Panc1 (cell line): ENCODE data around the gene NOC2L. TPM values are rescaled to one million over a fixed set of nuclear protein-coding genes. Genes with fewer than 3 reads are reported as not detected.
A peak's percentile ranks its signal among the peaks of the same experiment; 100 is the strongest.
"Not testable (repeated sequence)": the region's sequence is repeated elsewhere in the genome, so short reads cannot be mapped to it uniquely, and the experiment has no call there.

Source experiments
- ATAC-seq: fragments of 200-7000 bp; cut with Tn5 transposase; 2 replicates; pipeline ENCODE4 v1.9.1; 2020; ENCODE audit warnings: mild to moderate bottlenecking, moderate library complexity
- BruUV-seq: library from RNA; stranded (reverse); fragments of 400-500 nt; replicated peaks from 2 replicates; lab custom pipeline; 2021; lab: Mats Ljungman, UMichigan
- CTCF ChIA-PET: fragments of 300-600 bp; sonication (Branson Sonifier 250); formaldehyde crosslinking; loops from one replicate; lab custom pipeline; 2022; ENCODE audit warnings: antibody characterized with exemption; lab: Charles Lee
- POLR2A ChIA-PET: fragments of 300-600 bp; sonication (Branson Sonifier 250); formaldehyde crosslinking; loops from one replicate; lab custom pipeline; 2022; ENCODE audit warnings: antibody characterized with exemption; lab: Charles Lee
- DNase-seq: peaks from one replicate; pipeline ENCODE4 v3.0.0-alpha.2; 2010; ENCODE audit warnings: low read depth, low spot score
- H3K27ac ChIP-seq: 2 replicates; pipeline ENCODE4 v1.5.1; 2011; ENCODE audit warnings: mild to moderate bottlenecking, low read length, inconsistent platforms
- H3K27me3 ChIP-seq: fragments of 200-500 bp; sonication (Bioruptor generic); 2 replicates; pipeline ENCODE4 v1.6.0; 2014; ENCODE audit warnings: low read length, inconsistent platforms; ENCODE audit not compliant: control insufficient read depth, insufficient read depth
- H3K36me3 ChIP-seq: fragments of 200-500 bp; sonication (Bioruptor generic); 2 replicates; pipeline ENCODE4 v1.5.1; 2014; ENCODE audit warnings: inconsistent platforms, mild to moderate bottlenecking, low read length, moderate library complexity; ENCODE audit not compliant: control insufficient read depth, insufficient read depth
- H3K4me1 ChIP-seq: 2 replicates; pipeline ENCODE4 v1.5.1; 2011; ENCODE audit warnings: inconsistent platforms, mild to moderate bottlenecking, low read length, moderate library complexity; ENCODE audit not compliant: control insufficient read depth, insufficient read depth
- H3K4me3 ChIP-seq, 2 experiments: 2 replicates each; pipeline ENCODE4 v1.5.1; 2011 to 2012; ENCODE audit warnings: low read depth in 2 of 2, low read length in 2 of 2, mild to moderate bottlenecking in 2 of 2, inconsistent platforms in 1 of 2, moderate library complexity in 1 of 2
- H3K9me3 ChIP-seq: fragments of 200-500 bp; sonication (Bioruptor generic); 2 replicates; pipeline ENCODE4 v1.5.1; 2014; ENCODE audit warnings: low read depth, mild to moderate bottlenecking, inconsistent platforms, low read length, moderate library complexity; ENCODE audit not compliant: control insufficient read depth, insufficient read depth
- POLR2AphosphoS5 ChIP-seq: IDR thresholded peaks from 2 replicates; pipeline ENCODE4 v1.6.1; 2012; ENCODE audit warnings: mild to moderate bottlenecking, low read depth, low read length, moderate library complexity
- SIN3A ChIP-seq: IDR thresholded peaks from 2 replicates; pipeline ENCODE4 v1.6.1; 2012; ENCODE audit warnings: low read depth, mild to moderate bottlenecking, low read length, moderate library complexity, borderline replicate concordance; ENCODE audit not compliant: insufficient read depth
- TCF7L2 ChIP-seq: IDR thresholded peaks from 2 replicates; pipeline ENCODE4 v1.6.1; 2011; ENCODE audit warnings: mild to moderate bottlenecking, low read depth, low read length, inconsistent platforms
- in situ Hi-C: cut with HindIII; loops from 2 replicates; pipeline ENCODE4 v1.10.0; 2016; ENCODE audit warnings: low sequenced_read_pairs, low pct_unique_long_range_greater_than_20kb
- intact Hi-C: fragments of 100-400 bp; cut with micrococcal nuclease; formaldehyde crosslinking; loops from one replicate; pipeline ENCODE4 v1.10.0; 2022; ENCODE audit not compliant: unreplicated experiment
- total RNA-seq: library from RNA; stranded (reverse); gene quantifications from one replicate; pipeline ENCODE4 v1.2.1, GENCODE V29; 2021; ENCODE audit not compliant: unreplicated experiment
- TF ChIP-seq, protein P1 (sequence below), 2 experiments: IDR thresholded peaks; 2 replicates each; pipeline ENCODE4 v1.6.1; 2011 to 2012; ENCODE audit warnings: low read depth in 2 of 2, control low read depth in 1 of 2, low read length in 1 of 2, mild to moderate bottlenecking in 1 of 2, moderate library complexity in 1 of 2; ENCODE audit not compliant: insufficient read depth in 1 of 2
- TF ChIP-seq, protein P2 (sequence below): fragments of 450-650 bp; IDR thresholded peaks from 2 replicates; pipeline ENCODE4 v1.5.1; 2017; ENCODE audit warnings: mild to moderate bottlenecking

The NOC2L gene
- total RNA-seq, 1 experiment from 2014 or later, result 193 TPM

DNA sequence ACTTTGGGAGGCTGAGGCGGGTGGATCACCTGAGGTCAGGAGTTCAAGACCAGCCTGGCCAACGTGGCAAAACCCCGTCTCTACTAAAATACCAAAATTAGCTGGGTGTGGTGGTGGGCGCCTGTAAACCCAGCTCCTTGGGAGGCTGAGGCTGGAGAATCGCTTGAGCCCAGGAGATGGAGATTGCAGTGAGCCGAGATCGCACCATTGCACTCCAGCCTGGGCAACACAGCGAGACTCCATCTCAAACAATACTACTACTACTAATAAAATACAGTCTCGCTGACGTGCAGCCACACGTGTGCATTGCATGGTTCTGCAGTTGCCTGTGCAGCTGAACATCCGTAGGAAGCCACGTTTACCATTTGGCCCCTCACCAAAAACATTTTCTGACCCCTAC lies 12.2 kb downstream of the NOC2L start:
- not testable (repeated sequence) for ATAC-seq, H3K36me3 ChIP-seq

DNA sequence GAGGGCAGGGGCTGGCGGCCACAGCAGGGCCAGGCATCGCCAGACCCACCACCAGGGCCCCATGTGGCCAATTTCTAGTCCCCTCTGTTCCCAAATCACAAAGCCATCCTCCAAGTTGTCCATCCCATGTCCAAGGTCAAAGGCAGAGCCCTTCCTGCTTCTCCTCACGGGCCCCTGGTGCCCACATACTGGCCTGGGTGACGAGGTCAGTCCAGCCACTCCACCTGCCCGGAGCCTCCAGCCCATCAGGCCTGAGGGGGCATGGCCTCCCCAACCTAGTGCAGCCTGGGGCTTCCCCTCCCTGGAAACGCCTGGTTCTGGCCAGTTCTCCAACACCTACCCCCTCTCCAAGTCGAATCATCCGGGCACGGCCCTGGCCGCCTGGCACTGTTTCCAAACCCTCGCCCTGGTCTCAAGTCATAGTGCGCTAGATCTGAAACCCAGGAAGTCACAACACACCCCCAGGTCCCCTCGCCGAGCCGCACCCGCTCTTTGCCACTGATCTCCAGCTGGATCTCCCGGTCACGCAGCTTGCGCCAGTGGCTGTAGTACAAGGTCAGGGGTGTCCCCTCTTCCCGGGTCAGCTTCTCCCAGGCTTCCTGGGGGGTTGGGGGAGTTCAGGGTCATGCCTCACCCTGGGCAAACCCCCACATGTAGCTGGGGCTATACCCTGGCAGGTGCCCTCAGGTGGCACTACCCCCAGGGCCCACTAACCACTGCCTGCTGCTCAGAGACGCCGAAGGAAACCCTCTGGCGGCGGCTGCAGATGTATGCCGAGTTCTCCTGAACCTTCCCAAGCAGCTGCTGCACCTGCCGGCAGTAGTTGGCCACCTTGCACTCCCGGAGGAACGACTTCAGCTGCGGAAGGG lies 13.1 kb downstream of the NOC2L start:
- Histone ChIP-seq H3K9me3 (no peaks in the 10 kb centered on the region), H3K27me3 (no peaks in the 10 kb centered on the region), H3K27ac (peak overlapping the region; percentile 87), H3K36me3 (no peaks in the 10 kb centered on the region; the same call in none of the 2 replicates), H3K4me1 (peaks cover 37% of the 10 kb centered on the region), H3K4me3 (no peak overlapping the region)
- no TSS peak for BruUV-seq
- in situ Hi-C loops (no loop called here), intact Hi-C loops (no loop called here)
- POLR2A ChIA-PET, result no interaction called here
- ATAC-seq (no peak), DNase-seq (no peak)
- TF ChIP-seq, protein P1, sequence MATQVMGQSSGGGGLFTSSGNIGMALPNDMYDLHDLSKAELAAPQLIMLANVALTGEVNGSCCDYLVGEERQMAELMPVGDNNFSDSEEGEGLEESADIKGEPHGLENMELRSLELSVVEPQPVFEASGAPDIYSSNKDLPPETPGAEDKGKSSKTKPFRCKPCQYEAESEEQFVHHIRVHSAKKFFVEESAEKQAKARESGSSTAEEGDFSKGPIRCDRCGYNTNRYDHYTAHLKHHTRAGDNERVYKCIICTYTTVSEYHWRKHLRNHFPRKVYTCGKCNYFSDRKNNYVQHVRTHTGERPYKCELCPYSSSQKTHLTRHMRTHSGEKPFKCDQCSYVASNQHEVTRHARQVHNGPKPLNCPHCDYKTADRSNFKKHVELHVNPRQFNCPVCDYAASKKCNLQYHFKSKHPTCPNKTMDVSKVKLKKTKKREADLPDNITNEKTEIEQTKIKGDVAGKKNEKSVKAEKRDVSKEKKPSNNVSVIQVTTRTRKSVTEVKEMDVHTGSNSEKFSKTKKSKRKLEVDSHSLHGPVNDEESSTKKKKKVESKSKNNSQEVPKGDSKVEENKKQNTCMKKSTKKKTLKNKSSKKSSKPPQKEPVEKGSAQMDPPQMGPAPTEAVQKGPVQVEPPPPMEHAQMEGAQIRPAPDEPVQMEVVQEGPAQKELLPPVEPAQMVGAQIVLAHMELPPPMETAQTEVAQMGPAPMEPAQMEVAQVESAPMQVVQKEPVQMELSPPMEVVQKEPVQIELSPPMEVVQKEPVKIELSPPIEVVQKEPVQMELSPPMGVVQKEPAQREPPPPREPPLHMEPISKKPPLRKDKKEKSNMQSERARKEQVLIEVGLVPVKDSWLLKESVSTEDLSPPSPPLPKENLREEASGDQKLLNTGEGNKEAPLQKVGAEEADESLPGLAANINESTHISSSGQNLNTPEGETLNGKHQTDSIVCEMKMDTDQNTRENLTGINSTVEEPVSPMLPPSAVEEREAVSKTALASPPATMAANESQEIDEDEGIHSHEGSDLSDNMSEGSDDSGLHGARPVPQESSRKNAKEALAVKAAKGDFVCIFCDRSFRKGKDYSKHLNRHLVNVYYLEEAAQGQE (IDR thresholded peaks at IDR 0.05; ENCODE audit: insufficient read depth in 1 of 2, low read depth in 2 of 2, low read length in 1 of 2), result no peak
- TF ChIP-seq POLR2AphosphoS5 (no peak), TCF7L2 (no peak), SIN3A (no peak)
- TF ChIP-seq, protein P2, sequence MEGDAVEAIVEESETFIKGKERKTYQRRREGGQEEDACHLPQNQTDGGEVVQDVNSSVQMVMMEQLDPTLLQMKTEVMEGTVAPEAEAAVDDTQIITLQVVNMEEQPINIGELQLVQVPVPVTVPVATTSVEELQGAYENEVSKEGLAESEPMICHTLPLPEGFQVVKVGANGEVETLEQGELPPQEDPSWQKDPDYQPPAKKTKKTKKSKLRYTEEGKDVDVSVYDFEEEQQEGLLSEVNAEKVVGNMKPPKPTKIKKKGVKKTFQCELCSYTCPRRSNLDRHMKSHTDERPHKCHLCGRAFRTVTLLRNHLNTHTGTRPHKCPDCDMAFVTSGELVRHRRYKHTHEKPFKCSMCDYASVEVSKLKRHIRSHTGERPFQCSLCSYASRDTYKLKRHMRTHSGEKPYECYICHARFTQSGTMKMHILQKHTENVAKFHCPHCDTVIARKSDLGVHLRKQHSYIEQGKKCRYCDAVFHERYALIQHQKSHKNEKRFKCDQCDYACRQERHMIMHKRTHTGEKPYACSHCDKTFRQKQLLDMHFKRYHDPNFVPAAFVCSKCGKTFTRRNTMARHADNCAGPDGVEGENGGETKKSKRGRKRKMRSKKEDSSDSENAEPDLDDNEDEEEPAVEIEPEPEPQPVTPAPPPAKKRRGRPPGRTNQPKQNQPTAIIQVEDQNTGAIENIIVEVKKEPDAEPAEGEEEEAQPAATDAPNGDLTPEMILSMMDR, result no peak
- CTCF ChIA-PET, result interaction anchor here (1.2 kb wide), 1 partner anchor 8 kb away, joined by 3 read pairs; no protein-coding TSS in a partner anchor

More for the DNA sequence above, 12.2 kb downstream of the NOC2L start:
- CTCF ChIA-PET, result interaction anchor here (1.2 kb wide), 1 partner anchor 9 kb away, joined by 3 read pairs; no protein-coding TSS in a partner anchor
- H3K4me1 ChIP-seq, result peaks cover 33% of the 10 kb centered on the region
- BruUV-seq, H3K27ac ChIP-seq, intact Hi-C loops, H3K4me3 ChIP-seq, POLR2A ChIA-PET, H3K27me3 ChIP-seq, in situ Hi-C loops, H3K9me3 ChIP-seq, DNase-seq: not testable (repeated sequence)
